GM21360 (cell line): ENCODE measurements around the gene EIF4E2.

Experiments
- ATAC-seq: cut with Tn5 transposase; IDR thresholded peaks from one replicate; pipeline ENCODE4 v1.9.1; 2021; ENCODE audit warnings: mild to moderate bottlenecking, moderate library complexity; ENCODE audit not compliant: unreplicated experiment

EIF4E2 gene

GRCh38 chr2:232535761-232536530 is 14.5 kb upstream of the EIF4E2 start:
- ATAC-seq, result no peak

- ATAC-seq, result no peak
These were observed 13.4 kb upstream of the EIF4E2 start for GRCh38 chr2:232537079-232537478.

- no peak for ATAC-seq
These were observed 13.0 kb upstream of the EIF4E2 start for GRCh38 chr2:232537499-232537898.

- no peak for ATAC-seq
These were observed 11.8 kb upstream of the EIF4E2 start for GRCh38 chr2:232538671-232539070.

GRCh38 chr2:232539298-232540231 is 10.9 kb upstream of the EIF4E2 start, which contains the start of gene CHRNG:
CHRNG (plus strand) TSS chr2:232539692; CDS start chr2:232539748, 56 bp downstream.
- ATAC-seq, result no peak

GRCh38 chr2:232540441-232541041 is 9.9 kb upstream of the EIF4E2 start:
- ATAC-seq, result no peak

- no peak for ATAC-seq
These were observed 9.1 kb upstream of the EIF4E2 start for GRCh38 chr2:232541195-232541960.

GRCh38 chr2:232541961-232542714 is 8.4 kb upstream of the EIF4E2 start:
- ATAC-seq, result no peak

GRCh38 chr2:232542715-232543467 is 7.6 kb upstream of the EIF4E2 start:
- no peak for ATAC-seq

GRCh38 chr2:232543491-232543890 is 7.0 kb upstream of the EIF4E2 start:
- ATAC-seq, result no peak

- ATAC-seq, result no peak
These were observed 6.4 kb upstream of the EIF4E2 start for GRCh38 chr2:232543928-232544631.

- no peak for ATAC-seq
These were observed 5.8 kb upstream of the EIF4E2 start for GRCh38 chr2:232544674-232545073.

- no peak for ATAC-seq
These were observed 4.7 kb upstream of the EIF4E2 start for GRCh38 chr2:232545511-232546375.

GRCh38 chr2:232547991-232548390 is 2.5 kb upstream of the EIF4E2 start:
- ATAC-seq, result no peak

- no peak for ATAC-seq
These were observed 685 bp upstream of the EIF4E2 start for GRCh38 chr2:232549655-232550353.

GRCh38 chr2:232551250-232551638 is 755 bp downstream of the EIF4E2 start:
- ATAC-seq, result no peak

- ATAC-seq, result no peak
These were observed 1.3 kb downstream of the EIF4E2 start for GRCh38 chr2:232551776-232552175.
